T-helper 9 cell (primary cell): ENCODE data around the gene PLCB2.

ENCODE experiments used
- DNase-seq: peaks from one replicate; pipeline ENCODE4 v3.0.0-alpha.2; 2020

The PLCB2 gene

DNA sequence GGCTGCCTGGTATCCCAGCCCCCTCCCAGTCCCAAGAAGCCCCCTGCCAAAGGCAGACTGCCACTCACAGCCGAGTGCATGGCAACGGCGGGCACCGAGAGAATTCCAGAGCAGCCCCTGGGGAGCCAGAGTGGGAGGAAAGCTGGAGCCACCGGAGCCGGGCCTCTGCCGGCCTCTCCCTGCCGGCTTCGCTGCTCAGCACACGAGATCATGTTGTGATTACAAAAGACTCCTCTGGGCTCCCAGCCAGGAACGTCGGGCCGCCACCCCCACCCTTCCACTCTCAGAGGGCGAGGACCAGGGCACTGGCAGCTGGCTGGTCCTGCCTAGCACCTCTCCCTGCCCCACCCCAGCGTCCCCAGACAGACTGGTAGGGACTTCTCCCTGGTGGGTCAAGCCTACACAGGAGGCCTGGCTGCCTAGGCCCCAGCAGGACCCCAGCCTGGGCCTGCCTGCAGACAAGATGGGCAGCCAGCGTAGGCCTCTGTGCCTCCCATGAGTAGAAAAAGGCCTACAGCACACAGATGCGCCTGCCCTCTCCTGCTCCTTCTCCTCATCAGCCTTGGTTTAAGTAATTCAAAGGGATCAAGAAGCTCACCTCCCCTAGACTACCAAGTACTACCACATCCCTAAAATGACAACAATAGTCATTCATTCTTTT, 33.1 kb upstream of the PLCB2 start, which contains the start of gene CCDC9B:
Gene CCDC9B, minus strand, starts transcription at position 200 of the 661 bp plus-strand sequence. Its CDS starts 120 bp downstream, at position 80.
- DNase-seq: no peak

DNA sequence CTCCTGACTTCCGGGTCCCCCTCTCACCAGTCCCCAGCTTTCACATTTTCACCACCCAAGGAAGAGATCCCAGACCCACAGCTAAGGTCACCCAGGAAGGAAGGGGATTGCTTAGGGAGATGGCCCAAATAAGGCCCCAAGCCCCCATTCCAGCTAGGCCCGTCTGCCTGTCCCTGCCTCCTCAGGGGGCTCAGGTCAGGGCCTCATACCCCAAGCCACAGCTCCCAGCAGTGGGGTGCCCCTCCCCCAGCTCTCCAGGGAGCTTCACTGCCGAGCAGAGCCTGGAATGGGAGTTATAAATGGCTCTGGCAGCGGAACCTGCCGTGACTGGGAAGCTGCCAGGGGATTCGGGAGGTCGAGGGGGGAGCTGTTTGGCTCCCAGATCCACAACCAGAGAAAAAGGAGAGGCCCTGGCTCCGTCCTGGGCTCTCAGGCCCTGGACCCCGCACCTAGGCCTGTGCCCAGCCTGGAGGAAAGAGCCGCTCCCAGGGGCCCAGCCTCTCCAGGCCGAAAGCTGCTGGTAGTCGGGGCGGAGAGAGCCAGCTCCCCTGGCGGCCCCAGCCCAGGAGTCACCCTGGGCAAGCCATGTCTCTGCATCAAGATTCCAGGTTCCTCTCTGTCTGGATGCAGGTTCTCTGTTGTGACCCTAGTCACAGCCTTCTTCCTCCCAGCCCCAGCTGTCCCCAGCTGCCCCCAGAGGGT, 32.5 kb upstream of the PLCB2 start:
- no peak for DNase-seq

DNA sequence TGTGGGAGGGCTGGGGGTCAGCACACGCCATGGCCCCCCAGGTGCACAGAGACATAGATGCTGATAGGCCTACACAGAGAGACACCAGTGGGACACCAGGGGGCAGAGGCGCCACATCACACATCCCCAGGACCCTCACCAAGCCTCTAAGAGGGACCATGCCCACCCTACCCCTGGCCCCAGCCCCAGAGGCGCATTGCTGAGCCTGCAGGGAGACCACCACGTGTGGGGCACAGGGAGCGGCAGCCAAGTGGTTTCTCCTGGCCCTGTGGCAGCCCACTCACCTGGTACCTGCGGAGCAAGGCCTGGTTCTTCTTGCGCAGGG, 31.8 kb upstream of the PLCB2 start:
- no peak for DNase-seq

DNA sequence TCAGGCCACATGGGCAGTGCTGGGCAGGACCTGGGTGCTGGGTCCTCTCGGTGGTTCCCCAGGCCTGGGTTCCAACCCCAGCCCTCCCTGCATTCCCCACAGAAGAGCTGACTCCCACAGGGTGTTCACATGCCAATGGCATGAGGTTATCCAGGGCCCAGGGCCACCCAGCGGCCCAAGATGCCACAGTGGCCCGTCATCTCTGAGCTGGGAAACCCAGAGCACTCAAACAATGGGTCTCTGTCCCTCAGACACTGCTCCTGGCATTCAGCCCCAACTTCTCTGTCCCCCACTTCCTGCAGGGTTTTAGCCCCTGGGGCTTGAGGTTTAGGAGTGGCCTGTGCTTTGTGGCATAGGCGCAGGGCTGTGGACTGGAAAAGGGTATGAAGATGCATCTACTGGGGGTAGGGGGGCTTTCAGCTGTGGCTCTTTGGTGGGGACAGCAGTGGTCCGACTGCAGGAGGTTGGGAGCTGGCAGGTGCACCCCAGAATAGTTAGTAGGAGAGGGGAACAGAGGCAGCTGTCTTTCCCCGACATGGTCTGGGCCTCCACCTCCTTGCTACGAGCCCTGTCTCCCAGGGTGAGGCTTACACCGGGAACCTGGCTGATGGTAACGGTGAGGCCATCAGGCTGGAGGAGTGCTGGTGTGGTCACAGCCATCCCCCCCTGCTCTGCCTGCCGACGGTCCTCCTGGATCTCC, 31.3 kb upstream of the PLCB2 start:
- no peak for DNase-seq

DNA sequence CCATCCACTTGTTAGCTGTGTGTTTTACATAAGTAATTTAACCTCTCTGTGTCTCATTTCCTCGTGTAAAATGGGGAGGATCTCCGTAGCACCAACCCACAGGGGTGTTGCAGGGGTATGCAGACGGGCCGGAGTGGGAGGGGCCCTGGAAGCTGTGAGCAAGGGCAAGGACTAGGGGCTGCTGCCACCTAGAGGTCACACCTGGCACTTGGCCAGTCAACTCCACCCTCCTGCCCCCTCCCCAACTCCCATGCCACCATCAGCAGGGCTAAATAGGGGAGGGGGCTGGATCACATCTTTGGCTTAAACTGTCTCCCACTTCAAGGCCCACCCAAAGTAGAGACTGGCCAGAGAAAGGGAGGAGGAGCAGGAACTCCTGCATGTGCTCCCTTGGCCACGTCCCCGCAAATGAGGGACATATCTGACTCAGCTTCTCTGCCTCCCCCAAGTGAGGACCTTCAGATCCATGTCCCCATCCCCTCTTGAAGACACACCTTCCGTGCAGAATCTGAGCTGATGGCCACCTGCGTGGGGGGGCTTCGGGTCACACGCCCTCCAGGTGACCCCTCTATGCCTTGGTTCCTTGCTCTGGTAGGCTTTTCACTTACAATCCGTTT, 30.4 kb upstream of the PLCB2 start:
- peak; percentile 66 for DNase-seq

DNA sequence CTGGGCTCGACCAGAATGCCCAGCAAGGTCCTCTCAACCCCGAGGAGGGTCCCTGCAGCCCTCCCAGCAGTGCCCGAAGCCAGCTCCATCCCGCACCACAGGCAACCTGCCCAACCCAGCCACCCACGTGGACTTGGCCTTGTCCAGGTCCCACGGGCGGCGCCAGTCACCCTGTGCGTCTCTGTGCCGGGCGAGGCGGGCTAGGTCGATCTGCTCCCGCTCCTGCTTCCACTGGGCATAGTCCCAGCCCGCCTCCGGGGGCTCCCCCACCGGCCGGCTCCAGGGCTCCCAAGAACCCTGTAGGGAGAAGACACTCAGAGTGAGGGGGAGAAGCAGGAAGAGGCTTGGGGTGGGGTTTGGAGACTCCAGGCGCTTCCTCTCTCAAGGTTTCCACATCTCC, 29.9 kb upstream of the PLCB2 start:
- DNase-seq: no peak

DNA sequence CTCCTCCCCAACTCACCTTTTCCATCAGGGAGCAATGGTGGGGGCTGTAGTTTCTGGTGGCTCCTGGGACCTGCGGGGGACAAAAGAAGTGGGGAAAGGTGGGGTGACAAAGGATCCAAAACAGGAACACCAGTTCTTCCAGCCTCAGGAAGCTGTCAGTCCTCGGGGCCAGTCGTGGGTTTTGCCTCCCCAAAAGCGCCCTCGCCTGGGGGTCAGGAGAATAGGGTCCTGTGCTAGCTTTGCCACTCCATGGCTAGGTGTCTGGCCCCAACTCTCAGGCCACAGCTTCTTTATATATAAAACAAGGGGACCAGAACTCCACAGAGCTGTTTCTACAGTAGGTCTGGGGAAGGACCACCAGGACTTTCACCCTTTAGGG, 29.0 kb upstream of the PLCB2 start:
- DNase-seq: no peak

DNA sequence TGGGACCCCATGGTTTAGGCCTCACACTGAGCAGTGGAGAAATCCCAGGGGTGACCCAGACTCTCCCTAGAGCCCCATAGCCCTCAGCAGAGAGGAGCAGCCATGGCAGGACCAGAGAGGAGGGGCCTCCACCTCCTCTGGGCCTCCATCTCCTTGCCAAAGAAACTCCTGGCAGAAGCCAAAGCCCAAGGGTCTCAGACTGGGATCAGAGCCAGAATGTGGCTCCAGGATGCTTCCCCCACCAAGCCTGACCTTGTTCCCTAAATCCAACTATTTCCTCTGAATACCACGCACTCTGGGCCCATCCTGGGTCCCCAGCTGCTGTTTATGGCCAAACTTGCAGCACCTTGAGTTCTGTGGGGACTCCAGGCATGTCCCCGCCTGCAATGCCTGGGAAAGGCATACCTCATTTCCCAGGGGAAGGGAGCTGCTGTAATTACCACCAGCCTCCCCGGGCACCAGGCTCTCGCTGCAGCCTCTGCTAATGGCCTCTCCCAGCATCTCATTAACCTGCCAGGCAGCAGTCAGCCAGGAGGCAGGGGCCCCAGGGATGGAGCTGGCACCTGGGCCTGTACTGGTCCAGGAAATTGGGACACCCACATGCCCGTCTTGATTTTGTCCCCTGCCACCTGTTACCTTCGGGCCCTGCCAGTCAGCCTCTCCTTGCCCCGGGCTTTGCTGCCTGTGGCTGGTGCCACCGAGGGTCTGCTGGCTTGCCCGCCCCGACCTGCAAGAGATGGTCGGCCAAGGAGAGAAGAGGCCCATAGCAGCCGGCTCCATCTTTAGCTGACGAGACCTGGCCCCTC, 28.4 kb upstream of the PLCB2 start:
- no peak for DNase-seq

DNA sequence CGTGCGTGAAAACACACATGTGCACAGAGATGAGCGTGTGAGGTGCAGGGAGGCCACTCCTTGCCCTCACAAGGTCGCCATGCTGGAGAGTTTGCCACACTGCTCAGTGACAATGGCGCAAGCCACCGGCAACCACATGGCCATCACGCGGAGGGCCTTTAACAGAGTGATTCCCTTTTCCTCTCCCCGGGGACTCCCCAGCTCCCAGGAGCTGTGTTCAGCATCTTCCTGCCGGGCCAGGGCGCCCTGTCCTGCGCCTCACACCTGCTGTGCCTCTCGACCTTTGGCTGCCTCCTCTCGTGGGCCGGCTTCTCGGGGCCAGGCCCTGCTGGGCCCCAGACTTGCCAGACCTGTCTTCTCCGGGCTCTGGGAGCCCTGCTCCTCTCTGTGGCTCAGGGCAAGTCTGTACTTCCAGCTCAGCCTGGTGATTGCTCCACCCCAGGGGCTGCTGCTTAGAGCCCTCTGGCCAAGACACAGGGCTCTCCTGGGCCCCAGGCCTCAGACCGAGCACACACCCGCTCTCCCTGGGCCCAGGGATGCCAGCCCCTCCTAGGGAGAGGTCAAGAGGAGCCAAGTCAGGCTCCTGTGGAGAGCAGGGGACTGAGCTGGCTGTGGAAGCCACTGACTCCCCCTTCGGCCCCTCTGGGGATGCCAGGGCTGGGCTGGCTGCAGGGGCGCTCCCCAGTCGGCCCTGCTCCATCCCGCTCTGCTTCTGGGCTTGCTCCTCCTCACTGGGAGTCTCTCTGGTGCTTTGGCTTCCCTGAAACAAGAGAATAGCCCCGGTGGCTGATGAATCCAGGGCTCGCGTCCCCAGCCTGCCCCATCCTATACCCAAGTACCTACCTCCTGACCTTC, 27.4 kb upstream of the PLCB2 start:
- DNase-seq: no peak

DNA sequence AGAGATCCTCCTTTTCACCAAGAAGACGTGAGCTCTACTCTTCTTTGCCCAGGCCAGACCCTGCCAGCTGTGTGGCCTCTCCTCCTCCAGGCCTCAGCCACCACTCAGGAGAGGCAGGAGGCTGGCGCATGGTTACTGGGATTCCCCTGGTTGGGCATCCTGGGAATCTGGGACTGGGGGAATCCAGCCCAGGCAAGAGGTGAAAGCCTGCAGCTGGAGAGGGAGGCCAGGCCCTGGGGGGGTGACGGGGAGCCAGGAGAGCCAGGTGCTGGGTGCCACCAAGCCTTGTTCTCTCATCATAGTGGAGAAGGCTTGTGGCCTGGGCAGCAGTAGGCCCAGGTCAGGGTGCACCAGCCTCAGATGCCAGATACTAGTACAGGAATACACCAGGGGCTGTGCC, 26.8 kb upstream of the PLCB2 start:
- DNase-seq: no peak

DNA sequence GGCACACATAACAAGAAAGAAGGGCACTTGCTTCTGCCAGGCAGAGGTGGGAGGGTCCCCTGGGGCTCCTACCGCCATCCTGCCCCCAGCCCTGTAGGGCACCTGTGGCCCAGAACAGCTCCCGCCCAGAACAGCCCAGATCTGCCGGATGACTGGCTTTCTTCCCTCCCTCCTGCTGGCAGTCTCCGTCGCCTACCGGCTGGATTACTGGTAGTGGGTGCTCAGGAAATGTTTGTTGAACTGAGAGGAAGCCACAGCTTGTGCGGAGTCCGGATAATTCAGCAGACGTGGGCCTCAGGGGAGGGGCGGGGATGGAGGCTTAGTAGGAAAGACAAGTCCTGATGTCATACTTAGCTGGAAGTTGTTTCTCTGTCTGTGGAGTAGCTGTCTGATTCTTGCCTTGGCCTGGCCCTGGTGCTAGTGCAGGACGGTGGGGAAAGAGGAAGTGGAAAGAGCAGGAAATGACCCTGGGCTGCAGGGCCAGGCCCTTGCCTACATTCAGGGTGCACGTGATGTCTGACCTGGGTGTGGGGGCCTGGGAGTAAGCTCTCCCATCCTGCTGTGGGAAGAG, 26.3 kb upstream of the PLCB2 start:
- DNase-seq: no peak

DNA sequence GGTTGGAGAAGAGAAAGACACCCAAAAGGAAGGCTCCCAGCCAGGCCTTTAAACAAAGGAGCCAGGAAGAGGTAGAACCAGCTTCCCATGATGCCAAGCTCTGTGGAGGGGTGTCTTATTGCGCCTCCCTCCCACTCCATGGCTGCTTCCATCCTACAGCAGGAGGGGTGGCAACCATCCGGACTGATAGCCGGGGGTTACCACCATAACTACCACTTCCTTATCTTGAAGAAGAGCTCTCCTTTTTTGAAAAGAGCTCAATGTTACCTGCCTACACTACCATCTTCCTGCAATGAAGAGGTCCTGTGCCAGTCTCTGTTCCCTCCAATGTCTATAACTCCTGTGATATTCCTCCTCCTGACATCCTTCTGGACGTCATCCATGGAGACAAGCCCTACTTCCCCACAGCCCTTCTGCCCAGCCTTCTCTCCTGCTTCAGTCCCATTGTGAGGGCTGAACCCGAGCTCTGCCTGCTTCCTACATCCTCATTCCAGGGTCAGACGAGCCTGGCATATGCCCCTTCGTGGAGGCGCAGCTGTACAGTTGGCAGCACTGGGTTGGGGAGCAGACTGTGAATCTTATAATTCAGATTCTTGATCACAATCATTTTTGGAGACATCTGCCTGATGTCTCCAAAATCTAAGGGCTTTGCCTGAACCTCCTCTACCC, 24.5 kb upstream of the PLCB2 start:
- no peak for DNase-seq

DNA sequence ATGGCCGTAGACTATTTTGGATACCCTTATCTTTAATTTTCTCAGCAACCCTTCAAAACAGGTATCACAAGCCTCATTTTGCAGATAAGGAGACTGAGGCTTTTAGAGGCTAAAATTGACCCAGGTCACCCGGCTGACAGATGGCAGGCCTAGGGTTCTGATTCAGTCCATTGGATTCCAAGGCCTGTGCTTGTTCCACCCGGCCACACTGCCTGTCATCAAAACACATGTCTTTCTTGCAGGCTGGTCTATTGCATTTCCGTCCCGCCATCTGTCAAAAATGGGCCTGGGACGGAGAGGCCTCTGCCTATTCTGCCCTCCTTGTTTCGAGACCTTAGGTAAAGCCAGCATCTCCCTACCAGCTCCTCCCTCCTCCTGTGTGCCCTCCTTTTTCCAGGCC, 23.9 kb upstream of the PLCB2 start:
- no peak for DNase-seq

DNA sequence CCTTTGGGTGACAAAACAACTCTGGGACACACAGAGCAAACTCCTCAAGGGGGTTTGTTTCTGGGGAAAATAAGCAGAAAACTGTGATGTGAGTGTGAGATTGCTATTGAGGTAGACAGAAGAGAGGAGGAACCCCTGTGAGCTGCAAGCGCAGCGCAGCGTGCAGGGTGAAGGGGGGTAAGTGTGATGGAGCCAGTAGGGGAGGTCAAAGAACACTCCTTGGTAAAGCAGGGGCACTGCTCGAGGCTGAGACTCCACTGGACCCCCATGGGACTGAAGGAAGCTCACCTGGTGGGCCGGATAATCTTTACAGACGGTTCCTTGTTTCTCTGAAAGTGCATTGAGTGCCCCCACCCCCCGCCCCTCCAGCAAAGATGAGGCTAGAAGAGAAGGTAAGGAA, 23.3 kb upstream of the PLCB2 start:
- no peak for DNase-seq

DNA sequence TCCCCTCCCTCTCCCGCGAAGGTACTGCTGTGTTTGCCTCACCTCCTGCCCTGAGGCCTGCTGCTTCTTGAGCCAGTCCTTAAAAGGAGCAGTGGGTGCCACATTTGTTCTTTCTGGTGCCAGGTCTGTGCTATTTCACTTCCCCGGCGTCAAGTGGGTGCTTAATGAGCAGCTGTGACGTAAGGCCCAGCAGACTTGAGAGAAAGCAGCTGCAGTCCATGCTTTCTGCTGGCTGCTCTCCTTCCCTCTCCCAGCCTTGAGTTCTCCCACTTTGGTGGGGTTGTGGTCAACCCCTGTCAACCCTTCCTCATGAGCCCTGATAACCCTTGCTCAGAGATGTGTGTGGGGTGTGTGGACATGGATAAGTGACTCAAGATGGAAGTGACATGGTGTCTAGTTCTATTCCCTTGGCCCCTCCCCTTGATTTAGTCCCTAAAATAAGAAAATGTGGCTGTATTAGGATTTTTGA, 22.7 kb upstream of the PLCB2 start:
- no peak for DNase-seq

DNA sequence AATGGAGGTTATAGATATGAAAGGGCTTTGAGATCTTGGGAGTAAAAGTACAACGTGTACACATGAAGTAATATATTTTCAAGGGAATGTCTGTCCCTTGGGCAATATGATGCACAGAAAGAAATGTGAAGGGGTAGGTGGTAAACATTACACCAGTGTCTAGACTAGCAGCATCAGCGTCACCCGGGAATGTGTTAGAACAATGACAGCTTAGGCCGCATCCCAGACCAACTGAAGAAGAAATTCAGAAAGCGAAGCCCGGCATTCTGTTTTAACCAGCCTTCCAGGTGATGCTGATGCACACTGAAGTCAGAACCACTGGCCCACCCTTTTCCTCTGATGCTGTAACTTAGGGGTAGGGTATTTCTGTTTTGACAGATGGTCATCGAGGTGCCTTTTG, 22.1 kb upstream of the PLCB2 start:
- no peak for DNase-seq

DNA sequence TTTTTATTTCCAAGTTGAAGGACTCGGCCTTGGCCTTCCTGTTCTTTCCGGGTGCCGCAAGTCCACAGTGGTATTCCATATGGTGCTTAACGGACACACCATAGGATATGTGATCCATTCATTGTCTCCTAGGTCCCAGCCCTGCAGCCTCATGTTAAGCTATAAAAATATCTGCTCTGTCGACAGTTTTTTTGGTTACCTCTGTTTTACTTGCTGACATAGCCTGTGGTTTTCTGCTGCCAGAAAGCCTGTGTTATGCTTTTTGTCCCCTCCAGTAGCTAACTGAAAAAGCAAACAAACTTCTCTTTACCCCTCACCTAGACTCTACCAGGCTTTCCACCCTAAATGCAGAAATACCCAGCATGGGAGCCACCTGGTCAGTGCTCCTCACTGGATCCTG, 21.0 kb upstream of the PLCB2 start:
- DNase-seq: no peak

DNA sequence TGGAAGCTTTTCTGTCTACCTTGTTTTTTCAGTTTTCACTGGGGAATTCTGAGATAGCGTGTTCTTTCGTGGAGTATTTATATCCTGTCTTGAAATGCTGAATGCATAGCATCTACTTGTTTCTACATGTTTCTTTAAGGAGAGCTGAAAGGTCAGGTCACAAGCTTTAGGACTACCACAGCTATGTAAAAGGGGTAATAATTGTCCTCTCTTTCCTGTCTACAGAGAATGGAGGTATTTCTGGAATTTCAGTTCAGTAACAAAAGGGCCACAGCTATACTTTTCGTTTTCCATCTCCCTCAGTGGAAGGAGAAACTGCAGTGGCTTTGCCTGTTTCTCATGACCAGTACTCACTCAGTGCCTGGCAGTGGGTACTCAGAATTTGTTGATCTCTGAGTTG, 20.4 kb upstream of the PLCB2 start:
- DNase-seq: no peak

DNA sequence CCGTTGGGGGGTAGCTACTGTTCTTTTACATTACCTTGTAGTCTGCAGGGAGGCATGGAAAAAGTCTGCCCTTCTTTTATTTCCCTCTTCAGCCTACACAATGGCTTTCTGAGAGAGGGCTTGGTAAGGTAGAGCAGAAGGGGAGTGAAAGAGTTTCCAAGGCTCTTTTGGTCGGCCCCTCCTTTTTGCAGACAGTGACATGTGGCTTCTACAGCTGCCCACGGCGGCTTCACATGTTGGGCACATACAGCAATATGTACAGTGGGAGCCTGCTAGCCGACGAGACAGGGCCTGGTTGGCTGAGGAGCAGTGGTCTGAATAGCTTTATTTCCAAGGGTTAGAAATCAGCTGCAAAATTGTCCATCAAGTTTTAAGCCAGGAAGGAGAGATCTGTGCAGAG, 19.7 kb upstream of the PLCB2 start:
- no peak for DNase-seq

DNA sequence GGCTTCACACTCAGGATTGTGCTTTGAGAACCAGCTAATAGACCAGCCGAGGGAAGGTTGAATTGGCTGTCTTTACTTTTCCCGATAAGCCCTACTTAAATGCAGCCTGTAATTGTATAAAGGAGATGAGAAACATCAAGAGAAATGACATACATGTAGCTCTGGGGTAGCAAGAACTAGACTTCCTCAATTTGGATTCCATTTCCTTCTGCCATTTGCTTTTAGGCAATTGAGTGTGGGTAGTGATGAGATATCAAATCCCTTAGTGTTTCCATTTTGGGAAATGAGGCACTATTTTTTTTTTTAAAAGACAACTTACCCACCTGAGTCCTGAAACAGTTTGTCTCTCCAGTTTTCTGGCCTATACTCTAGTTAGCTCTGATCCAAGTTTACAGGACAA, 18.0 kb upstream of the PLCB2 start:
- DNase-seq: no peak

DNA sequence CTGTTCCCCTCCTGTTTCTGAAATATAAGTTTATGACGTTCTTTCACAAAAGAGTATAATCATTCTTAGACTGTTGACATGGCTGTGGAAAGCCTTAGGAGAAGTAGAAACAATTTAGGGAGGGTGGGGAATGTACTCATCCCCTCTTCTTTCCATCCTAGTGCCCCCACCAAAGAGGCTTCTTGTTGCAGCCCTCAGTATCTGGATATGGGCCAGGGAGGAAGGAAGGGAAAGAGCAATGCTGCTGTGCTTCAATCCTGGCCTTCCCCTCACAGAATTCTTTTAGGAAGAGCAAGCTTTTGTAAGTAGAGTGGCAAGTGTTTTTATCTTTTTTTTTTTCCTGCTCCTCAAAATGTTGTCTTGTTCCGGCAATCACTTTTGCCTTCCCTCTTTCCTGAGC, 17.5 kb upstream of the PLCB2 start:
- no peak for DNase-seq
